Measurements from ENCODE around the gene WDR1.

WDR1 gene

DNA sequence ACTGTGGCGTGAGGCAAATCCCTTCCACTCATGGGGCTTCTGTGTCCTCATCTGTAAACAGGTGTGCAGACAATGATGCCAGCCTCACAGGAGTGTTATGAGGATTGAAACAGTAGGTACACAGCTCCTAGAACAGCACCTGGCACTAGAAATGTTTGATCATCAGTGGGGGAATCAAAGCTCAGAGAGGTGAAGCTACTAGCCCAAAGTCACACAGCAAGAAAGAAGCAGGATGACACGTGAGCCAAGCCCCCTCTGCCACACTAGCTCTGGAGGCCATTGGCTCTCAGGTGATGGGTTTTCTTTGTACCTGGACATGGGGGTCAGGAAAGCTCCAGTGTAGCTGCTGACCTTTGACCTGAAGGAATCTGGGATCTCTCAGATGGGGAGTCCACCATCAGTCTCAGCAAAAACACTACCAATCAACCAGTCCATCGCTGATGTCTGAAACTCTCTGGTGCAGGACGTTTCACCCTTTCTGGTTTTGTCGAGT, 81.9 kb downstream of the WDR1 start:
- no peak for ATAC-seq
- TF ChIP-seq GLIS3 (CRISPR knock-in tag; IDR thresholded peaks at IDR 0.05) (no peak), ZNF70 (CRISPR knock-in tag; IDR thresholded peaks at IDR 0.05) (no peak), ZC3H10 (CRISPR knock-in tag; IDR thresholded peaks at IDR 0.05) (no peak), RARB (CRISPR knock-in tag; IDR thresholded peaks at IDR 0.05) (no peak), ZNF8 (CRISPR knock-in tag; IDR thresholded peaks at IDR 0.05) (no peak), OSR1 (CRISPR knock-in tag; IDR thresholded peaks at IDR 0.05) (no peak), TCF4 (CRISPR knock-in tag; IDR thresholded peaks at IDR 0.05; ENCODE audit: borderline replicate concordance) (no peak), ARNTL (CRISPR knock-in tag; IDR thresholded peaks at IDR 0.05; ENCODE audit: borderline replicate concordance, low read depth) (no peak), ZNF565 (CRISPR knock-in tag; conservative IDR thresholded peaks at IDR 0.05; ENCODE audit: low read depth) (no peak), TOX (CRISPR knock-in tag; IDR thresholded peaks at IDR 0.05; ENCODE audit: borderline replicate concordance) (no peak), ZFP3 (CRISPR knock-in tag; IDR thresholded peaks at IDR 0.05) (no peak), CSDC2 (CRISPR knock-in tag; IDR thresholded peaks at IDR 0.05) (no peak), PPARA (CRISPR knock-in tag; IDR thresholded peaks at IDR 0.05; ENCODE audit: borderline replicate concordance) (no peak), ISL1 (CRISPR knock-in tag; IDR thresholded peaks at IDR 0.05) (no peak)
- TF ChIP-seq, protein P1, sequence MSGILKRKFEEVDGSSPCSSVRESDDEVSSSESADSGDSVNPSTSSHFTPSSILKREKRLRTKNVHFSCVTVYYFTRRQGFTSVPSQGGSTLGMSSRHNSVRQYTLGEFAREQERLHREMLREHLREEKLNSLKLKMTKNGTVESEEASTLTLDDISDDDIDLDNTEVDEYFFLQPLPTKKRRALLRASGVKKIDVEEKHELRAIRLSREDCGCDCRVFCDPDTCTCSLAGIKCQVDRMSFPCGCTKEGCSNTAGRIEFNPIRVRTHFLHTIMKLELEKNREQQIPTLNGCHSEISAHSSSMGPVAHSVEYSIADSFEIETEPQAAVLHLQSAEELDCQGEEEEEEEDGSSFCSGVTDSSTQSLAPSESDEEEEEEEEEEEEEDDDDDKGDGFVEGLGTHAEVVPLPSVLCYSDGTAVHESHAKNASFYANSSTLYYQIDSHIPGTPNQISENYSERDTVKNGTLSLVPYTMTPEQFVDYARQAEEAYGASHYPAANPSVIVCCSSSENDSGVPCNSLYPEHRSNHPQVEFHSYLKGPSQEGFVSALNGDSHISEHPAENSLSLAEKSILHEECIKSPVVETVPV (CRISPR knock-in tag; IDR thresholded peaks at IDR 0.05): no peak
- TF ChIP-seq, protein P2, sequence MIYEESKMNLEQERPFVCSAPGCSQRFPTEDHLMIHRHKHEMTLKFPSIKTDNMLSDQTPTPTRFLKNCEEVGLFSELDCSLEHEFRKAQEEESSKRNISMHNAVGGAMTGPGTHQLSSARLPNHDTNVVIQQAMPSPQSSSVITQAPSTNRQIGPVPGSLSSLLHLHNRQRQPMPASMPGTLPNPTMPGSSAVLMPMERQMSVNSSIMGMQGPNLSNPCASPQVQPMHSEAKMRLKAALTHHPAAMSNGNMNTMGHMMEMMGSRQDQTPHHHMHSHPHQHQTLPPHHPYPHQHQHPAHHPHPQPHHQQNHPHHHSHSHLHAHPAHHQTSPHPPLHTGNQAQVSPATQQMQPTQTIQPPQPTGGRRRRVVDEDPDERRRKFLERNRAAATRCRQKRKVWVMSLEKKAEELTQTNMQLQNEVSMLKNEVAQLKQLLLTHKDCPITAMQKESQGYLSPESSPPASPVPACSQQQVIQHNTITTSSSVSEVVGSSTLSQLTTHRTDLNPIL (CRISPR knock-in tag; IDR thresholded peaks at IDR 0.05; ENCODE audit: low read depth): no peak
- TF ChIP-seq, protein P3, sequence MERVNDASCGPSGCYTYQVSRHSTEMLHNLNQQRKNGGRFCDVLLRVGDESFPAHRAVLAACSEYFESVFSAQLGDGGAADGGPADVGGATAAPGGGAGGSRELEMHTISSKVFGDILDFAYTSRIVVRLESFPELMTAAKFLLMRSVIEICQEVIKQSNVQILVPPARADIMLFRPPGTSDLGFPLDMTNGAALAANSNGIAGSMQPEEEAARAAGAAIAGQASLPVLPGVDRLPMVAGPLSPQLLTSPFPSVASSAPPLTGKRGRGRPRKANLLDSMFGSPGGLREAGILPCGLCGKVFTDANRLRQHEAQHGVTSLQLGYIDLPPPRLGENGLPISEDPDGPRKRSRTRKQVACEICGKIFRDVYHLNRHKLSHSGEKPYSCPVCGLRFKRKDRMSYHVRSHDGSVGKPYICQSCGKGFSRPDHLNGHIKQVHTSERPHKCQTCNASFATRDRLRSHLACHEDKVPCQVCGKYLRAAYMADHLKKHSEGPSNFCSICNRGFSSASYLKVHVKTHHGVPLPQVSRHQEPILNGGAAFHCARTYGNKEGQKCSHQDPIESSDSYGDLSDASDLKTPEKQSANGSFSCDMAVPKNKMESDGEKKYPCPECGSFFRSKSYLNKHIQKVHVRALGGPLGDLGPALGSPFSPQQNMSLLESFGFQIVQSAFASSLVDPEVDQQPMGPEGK (CRISPR knock-in tag; IDR thresholded peaks at IDR 0.05; ENCODE audit: borderline replicate concordance): no peak
- TF ChIP-seq, protein P4, sequence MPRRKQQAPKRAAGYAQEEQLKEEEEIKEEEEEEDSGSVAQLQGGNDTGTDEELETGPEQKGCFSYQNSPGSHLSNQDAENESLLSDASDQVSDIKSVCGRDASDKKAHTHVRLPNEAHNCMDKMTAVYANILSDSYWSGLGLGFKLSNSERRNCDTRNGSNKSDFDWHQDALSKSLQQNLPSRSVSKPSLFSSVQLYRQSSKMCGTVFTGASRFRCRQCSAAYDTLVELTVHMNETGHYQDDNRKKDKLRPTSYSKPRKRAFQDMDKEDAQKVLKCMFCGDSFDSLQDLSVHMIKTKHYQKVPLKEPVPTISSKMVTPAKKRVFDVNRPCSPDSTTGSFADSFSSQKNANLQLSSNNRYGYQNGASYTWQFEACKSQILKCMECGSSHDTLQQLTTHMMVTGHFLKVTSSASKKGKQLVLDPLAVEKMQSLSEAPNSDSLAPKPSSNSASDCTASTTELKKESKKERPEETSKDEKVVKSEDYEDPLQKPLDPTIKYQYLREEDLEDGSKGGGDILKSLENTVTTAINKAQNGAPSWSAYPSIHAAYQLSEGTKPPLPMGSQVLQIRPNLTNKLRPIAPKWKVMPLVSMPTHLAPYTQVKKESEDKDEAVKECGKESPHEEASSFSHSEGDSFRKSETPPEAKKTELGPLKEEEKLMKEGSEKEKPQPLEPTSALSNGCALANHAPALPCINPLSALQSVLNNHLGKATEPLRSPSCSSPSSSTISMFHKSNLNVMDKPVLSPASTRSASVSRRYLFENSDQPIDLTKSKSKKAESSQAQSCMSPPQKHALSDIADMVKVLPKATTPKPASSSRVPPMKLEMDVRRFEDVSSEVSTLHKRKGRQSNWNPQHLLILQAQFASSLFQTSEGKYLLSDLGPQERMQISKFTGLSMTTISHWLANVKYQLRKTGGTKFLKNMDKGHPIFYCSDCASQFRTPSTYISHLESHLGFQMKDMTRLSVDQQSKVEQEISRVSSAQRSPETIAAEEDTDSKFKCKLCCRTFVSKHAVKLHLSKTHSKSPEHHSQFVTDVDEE (CRISPR knock-in tag; IDR thresholded peaks at IDR 0.05): no peak

DNA sequence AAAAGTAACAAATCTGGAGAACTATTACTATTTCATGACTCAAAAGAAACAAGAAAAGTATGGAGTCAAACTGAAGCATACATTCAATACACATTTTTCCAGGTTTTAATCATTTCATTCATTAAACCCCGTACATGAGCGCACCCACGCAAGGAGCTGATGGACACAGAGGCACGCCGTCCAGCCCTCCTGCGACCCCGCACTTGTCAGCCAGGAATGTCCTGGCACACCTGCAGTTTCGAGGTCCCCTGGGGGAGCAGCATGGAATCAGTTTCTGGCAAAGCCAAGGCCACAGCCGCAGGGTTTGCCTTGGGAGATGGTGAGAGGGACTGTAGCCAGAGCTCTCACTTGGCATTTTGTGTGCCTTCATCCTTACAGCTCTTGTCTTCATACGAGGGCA, 82.5 kb downstream of the WDR1 start:
- TF ChIP-seq ZFP3 (CRISPR knock-in tag; IDR thresholded peaks at IDR 0.05): no peak
- no peak for TF ChIP-seq ZC3H10 (CRISPR knock-in tag; IDR thresholded peaks at IDR 0.05)
- TF ChIP-seq ZNF8 (CRISPR knock-in tag; IDR thresholded peaks at IDR 0.05): no peak
- TF ChIP-seq ZFP30 (CRISPR knock-in tag; IDR thresholded peaks at IDR 0.05): no peak
- no peak for TF ChIP-seq RARB (CRISPR knock-in tag; IDR thresholded peaks at IDR 0.05)
- no peak for TF ChIP-seq PPARA (CRISPR knock-in tag; IDR thresholded peaks at IDR 0.05; ENCODE audit: borderline replicate concordance)
- TF ChIP-seq, protein P2 (CRISPR knock-in tag; IDR thresholded peaks at IDR 0.05; ENCODE audit: low read depth): no peak
- TF ChIP-seq BACH2 (CRISPR knock-in tag; IDR thresholded peaks at IDR 0.05; ENCODE audit: borderline replicate concordance): no peak
- no peak for TF ChIP-seq GLIS3 (CRISPR knock-in tag; IDR thresholded peaks at IDR 0.05)
- TF ChIP-seq TCF4 (CRISPR knock-in tag; IDR thresholded peaks at IDR 0.05; ENCODE audit: borderline replicate concordance): no peak
- TF ChIP-seq, protein P4 (CRISPR knock-in tag; IDR thresholded peaks at IDR 0.05): no peak
- no peak for TF ChIP-seq OSR1 (CRISPR knock-in tag; IDR thresholded peaks at IDR 0.05)
- TF ChIP-seq, protein P5, sequence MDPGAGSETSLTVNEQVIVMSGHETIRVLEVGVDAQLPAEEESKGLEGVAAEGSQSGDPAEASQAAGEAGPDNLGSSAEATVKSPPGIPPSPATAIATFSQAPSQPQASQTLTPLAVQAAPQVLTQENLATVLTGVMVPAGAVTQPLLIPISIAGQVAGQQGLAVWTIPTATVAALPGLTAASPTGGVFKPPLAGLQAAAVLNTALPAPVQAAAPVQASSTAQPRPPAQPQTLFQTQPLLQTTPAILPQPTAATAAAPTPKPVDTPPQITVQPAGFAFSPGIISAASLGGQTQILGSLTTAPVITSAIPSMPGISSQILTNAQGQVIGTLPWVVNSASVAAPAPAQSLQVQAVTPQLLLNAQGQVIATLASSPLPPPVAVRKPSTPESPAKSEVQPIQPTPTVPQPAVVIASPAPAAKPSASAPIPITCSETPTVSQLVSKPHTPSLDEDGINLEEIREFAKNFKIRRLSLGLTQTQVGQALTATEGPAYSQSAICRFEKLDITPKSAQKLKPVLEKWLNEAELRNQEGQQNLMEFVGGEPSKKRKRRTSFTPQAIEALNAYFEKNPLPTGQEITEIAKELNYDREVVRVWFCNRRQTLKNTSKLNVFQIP (CRISPR knock-in tag; IDR thresholded peaks at IDR 0.05; ENCODE audit: borderline replicate concordance, low read depth): no peak
- ATAC-seq: no peak
